Measurements from ENCODE around the gene OR10A7.
"Not testable (repeated sequence)": the region's sequence is repeated elsewhere in the genome, so short reads cannot be mapped to it uniquely, and the experiment has no call there.

The OR10A7 gene, protein sequence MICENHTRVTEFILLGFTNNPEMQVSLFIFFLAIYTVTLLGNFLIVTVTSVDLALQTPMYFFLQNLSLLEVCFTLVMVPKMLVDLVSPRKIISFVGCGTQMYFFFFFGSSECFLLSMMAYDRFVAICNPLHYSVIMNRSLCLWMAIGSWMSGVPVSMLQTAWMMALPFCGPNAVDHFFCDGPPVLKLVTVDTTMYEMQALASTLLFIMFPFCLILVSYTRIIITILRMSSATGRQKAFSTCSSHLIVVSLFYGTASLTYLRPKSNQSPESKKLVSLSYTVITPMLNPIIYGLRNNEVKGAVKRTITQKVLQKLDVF

DNA sequence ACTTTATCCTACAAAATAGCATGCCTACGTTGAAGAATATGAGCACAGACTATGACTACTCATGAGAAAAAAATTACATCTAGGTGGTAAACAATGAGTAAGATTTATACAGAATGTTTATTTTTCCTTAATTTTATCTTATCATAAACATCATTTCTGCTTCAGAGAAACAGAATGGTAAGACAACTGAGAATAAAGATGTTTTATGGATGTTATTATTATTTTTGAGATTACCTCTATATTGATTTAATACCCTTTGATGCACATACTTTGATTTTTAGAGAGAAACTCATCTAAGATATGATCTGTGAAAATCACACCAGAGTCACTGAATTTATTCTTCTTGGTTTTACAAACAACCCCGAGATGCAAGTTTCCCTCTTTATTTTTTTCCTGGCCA lies at the start of gene OR10A7:
Gene OR10A7, plus strand, starts transcription at position 301 of the 400 bp plus-strand sequence. Its CDS starts 0 bp downstream, at position 301.
- in situ Hi-C loops (cut with HindIII; ENCODE audit: low sequenced_read_pairs) = no loop called here

DNA sequence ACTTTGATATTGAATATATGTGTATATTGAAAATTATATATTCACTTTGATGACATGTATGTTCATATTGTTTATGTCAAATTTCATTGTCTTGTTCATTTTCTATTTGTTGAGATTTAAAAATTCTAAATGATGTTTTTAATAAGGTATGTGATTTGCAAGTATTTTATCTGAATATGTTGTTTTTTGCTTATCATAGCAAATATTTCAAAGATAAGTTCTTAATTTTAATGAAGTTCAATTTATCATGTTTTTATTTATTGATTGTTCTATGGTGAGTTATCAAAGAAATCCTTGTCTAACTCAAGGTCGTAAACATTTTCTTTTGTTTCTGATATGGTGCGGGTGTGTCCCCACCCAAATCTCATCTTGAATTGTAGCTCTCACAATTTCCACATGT lies 49.4 kb upstream of the OR10A7 start:
- in situ Hi-C loops (cut with HindIII; ENCODE audit: low sequenced_read_pairs) = no loop called here

DNA sequence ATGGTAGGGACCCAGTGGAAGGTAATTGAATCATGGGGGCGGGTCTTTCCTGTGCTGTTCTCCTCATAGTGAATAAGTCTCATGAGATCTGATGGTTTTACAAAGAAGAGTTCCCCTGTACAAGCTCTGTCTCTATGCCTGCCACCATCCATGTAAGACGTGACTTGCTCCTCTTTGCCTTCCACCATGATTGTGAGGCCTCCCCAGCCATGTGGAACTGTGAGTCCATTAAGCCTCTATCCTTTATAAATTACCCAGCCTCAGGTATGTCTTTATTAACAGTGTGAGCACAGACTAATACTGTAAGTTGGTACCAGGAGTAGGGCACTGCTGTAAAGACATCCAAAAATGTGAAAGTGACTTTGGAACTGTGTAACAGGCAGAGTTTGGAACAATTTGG lies 49.0 kb upstream of the OR10A7 start:
- in situ Hi-C loops (cut with HindIII; ENCODE audit: low sequenced_read_pairs) = not testable (repeated sequence)

DNA sequence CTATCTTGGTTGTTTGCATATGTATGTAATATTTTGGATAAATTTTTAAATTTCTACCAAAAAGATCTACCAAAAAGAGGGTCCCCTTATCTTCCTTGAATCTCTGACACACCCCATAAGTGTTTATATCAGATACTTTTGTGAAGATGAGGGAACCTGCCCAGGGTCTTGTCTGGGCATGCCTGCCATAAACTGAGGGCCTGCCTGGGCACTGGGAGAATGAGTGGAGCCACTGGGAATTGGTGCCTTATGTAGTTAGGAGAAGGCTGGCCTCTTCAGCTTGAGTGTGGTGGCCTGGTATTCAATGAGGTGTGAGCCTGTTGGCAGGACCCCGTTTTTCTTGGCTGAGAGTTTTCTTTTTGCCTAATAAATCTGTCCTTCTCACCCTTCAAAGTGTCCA lies 48.1 kb upstream of the OR10A7 start:
- in situ Hi-C loops (cut with HindIII; ENCODE audit: low sequenced_read_pairs) = no loop called here

DNA sequence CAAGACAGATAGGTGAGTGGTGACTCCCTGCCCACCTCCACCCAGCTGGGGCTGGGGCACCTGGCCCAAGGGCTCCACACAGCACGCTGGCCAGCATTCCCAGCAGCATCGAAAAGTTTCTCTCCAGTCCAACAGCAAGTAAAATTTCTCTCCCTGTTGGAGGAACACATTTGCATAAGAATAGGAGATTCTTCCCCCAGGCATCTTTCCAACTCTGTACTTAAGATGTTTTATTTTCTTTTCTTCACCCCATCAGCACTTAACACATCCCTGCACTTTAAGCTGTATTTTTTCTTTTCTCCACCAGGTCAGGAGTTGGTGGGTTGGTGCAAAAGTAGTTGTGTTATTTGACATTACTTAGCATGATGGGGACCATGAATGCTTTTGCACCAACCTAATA lies 47.4 kb upstream of the OR10A7 start:
- in situ Hi-C loops (cut with HindIII; ENCODE audit: low sequenced_read_pairs) = no loop called here

DNA sequence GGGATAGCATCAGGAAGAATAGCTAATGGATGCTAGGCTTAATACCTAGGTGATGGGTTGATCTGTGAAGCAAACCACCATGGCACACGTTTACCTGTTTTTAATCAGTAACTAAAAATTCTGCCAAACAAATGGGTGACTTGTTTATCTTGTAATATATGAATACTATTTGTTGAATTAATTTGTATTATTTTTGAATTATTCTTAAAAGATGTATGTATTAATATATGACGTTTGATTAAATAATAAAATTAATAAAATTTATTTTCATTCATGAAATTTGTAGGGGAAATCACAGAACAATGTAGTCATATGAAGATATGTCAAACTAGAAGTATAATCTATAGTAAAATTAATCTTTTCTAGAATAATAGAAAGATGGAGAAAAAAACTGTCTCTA lies 32.3 kb upstream of the OR10A7 start:
- in situ Hi-C loops (cut with HindIII; ENCODE audit: low sequenced_read_pairs) = no loop called here

DNA sequence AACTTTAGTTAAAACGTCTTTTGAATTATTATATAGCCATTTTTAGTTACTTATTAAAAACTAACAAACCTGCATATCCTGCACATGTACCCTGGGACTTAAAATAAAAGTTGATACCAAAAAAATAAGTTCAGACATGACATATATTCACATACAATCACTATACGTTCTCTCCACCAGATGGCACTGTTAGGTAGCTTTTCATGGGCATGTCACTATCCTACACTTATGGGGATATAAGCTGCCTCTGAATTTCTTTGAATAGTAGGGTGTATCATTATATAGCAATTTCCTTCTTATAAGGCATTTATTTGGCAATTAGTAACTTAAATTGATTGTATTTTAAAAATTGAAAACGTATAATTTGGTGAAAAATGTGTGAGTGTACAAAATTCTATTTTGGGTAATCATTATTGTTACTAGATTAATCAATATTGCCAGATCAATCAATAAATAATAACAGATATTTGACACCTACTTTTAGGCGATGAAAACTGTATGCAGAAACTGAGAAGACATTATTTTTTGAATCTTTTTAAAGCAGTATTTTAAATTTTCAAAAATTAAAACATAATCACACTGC lies 31.8 kb upstream of the OR10A7 start:
- in situ Hi-C loops (cut with HindIII; ENCODE audit: low sequenced_read_pairs) = no loop called here

DNA sequence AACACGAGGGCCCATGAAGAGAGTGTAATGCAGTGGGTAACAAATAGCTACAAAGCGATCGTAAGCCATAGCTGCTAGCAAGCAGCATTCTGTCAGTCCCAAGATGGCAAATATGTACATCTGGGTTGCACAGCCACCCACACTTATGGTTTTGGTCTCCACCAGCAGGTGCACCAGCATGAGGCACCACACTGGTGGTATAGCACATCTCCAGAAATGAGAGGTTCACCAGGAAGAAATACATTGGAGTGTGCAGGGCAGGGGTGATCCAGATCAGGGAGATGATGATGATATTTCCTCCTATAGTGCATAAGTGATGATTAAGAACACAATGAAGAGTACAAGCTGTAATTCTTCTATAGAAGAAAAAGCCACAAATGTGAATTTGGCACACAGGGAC lies 26.4 kb upstream of the OR10A7 start:
- in situ Hi-C loops (cut with HindIII; ENCODE audit: low sequenced_read_pairs) = no loop called here

DNA sequence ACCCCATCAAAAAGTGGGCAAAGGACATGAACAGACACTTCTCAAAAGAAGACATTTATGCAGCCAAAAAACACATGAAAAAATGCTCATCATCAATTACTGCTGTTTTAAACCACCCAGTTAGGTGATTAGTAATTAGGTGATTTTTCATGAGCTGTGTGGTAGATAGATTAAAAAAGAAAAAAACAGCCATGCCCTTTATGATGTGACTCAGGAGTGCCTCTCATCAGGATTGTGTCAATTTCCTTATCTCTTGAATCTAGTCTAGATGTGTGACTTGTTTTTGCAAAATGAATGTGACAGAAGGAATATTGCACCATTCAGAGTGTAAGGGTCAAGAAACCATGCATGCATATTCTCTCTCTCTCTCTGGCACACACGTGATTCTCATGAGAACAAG lies 5.7 kb downstream of the OR10A7 start:
- in situ Hi-C loops (cut with HindIII; ENCODE audit: low sequenced_read_pairs) = no loop called here

DNA sequence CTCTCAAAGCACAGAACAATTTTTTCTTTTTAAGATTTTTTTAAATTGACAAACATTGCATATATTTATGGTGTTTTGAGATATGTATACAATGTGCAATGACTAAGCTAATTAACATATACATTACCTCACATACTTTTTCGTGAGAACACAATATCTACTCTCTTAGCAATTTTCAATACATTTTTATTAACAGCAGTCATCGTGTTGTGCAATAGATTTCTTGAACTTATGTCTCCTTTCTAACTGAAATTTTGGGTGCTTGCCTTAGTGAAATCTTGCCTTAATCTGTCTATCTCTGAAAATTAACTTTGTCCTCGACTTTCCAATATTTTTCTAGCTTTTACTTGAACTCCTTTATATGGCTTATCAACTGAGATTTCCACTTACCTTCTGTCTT lies 6.8 kb downstream of the OR10A7 start:
- in situ Hi-C loops (cut with HindIII; ENCODE audit: low sequenced_read_pairs) = no loop called here

DNA sequence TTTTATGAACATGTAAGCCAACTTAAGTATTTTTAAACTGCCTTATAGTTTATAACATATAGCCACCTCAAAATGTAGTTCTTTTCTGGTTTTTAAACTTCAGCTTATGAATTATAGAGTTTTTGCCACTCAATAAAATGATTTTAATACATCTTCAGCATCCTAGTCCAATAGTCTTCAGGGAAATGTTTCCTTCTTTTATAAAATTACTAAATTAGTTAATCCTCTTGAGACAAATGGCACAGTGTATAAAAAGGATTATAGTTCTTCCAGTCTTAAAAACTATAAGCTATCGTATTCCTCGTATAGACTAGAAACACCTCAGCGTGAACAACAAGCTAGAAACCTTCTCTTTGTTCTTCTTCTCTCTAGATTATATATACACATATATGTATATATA lies 23.5 kb downstream of the OR10A7 start, which contains the start of gene OR6C74:
Gene OR6C74, plus strand, starts transcription at position 301 of the 400 bp plus-strand sequence. CDS start 2,679 bp downstream, outside the sequence.
- in situ Hi-C loops (cut with HindIII; ENCODE audit: low sequenced_read_pairs) = no loop called here

DNA sequence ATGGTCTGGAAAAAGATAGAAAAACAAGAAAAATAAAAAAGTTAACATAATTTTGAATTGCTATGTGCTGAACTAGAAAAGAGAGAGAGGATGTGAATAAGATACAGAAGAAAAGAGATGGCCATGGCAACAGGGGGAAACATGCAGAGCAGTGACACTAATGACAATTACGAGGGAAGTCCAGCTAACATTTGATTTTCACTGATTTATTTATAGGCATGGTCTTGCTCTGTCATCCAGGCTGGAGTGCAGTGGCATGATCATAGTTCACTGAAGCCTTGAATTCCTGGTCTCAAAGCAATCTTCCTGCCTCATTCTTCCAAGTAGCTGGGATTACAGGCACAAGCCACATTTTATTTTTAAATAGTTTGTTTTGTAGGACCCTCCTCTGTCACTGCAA lies 25.3 kb downstream of the OR10A7 start:
- in situ Hi-C loops (cut with HindIII; ENCODE audit: low sequenced_read_pairs) = loop anchor here (5.0 kb wide), 1 partner anchor 76 kb away; no protein-coding TSS in a partner anchor

DNA sequence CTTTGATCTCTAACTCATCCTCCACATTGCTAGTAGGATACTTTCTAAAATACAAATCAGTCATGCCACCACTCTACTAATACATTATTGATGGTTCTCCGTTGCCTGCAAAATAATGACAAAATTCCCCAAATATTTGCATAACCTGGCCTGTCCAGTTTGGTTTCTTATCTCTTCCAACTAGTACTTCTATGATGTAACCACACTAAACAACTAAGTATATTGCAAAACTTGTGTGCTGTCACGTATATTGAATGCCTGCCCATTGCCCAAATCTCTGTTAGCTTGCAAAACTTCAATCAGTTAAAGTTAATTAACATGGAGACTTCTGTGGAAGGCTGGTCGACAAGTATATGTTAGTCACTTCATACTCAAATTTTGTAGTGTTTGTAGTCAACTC lies 30.1 kb downstream of the OR10A7 start:
- in situ Hi-C loops (cut with HindIII; ENCODE audit: low sequenced_read_pairs) = no loop called here

DNA sequence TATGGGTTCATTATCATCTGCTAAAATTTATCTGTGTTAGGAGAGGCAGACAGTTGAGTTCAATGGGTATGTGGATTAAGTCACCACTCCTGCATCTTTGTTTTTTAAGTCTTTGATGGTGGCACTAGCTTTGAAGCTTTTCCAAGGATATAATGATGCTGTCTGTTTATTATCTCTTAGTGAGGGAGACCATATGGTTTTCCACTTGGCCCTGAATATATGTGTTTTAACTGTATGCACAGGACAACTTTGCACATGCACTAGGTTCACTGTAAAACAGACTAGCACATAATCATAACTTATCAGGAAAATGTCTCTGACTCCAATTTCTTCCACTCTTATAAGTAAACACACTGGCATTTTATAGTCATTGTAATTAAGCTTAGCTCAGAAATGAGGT lies 32.5 kb downstream of the OR10A7 start:
- in situ Hi-C loops (cut with HindIII; ENCODE audit: low sequenced_read_pairs) = no loop called here

DNA sequence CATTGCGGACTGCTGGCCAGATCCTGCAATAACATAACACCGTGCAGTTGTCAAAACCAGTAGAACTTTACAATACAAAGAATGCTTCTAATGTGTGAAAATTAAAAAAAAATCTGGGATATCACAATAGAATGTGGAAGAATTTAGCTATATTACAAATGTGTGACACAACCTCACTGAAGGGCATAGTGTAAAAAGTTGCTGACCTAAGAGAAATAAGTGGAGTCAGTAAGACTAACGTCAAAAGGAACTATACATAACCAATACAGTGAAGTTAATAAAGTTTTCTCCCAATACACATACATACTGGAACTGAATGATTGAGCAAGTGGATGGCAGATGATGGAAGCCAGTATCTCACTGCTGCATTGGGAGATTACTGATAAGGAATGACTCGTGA lies 36.0 kb downstream of the OR10A7 start:
- in situ Hi-C loops (cut with HindIII; ENCODE audit: low sequenced_read_pairs) = no loop called here

DNA sequence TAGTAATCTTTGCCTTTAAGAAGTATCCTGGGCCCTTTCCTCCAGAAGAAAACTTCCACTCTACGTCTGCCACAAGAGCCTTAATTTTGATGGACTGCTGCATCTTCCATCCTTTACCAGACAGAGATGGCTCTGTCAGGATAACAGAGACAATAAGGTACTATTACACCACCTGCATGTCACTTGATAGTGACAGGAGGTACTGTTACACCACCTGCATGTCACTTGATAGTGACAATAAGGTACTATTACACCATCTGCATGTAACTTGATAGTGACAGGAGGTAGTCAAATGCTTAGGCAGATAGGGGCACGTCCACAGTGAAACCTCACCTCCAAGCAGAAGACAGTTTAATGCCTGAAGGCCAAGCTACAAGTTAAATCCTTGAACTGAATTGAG lies 37.5 kb downstream of the OR10A7 start:
- in situ Hi-C loops (cut with HindIII; ENCODE audit: low sequenced_read_pairs) = no loop called here
